ENCODE results near the gene ZFC3H1. TPM values are rescaled to one million over a fixed set of nuclear protein-coding genes. Genes with fewer than 3 reads are reported as not detected.
A peak's percentile ranks its signal among the peaks of the same experiment; 100 is the strongest.

Gene ZFC3H1
- total RNA-seq, 1 experiment from 2014 or later, result 13.4 TPM

DNA sequence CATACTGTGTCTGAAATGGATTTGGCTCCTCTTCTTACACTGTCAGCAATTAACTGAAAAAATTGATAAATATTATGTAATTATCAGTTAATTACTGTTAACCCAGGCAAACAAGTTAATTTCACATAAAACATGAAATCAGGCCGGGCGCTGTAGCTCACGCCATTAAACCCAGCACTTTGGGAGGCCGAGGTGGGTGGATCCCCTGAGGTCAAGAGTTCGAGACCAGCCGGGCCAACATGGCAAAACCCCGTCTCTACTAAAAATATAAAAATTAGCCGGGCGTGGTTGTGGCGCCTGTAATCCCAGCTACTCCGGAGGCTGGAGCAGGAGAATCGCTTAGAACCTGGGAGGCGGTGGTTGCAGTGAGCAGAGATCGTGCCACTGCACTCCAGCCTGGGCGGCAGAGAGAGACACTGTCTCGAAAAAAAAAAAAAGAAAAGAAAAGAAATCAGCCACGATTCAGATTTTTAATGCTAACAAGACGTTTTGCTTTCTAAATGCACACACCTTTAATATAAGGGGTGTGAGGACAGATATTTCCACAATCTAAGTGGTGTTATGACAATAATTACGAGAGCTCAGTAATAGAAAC is 21.8 kb upstream of the ZFC3H1 start:
- DNase-seq (ENCODE audit: low read depth, low spot score), result no peak
- in situ Hi-C loops (cut with HindIII; ENCODE audit: low pct_unique_long_range_greater_than_20kb, low sequenced_read_pairs), result no loop called here

DNA sequence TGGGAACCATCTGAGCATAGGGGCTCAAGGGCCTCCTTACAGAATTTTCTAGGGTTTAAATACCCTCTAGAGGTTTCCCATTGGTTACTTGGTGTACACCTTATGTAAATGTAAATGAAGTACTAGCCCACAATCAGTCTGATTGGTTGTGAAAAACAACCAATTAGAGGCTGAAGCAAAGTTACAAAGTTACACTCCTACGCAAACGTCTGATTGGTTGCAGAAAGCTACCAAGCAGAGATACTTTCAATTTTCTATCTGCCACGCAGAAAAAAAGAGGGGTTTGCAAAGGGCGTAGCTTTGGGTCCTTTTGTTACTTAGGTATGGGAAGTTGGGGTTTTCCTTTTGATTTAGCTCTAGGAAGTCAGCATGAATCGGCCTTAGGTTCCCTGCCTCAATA is 20.4 kb upstream of the ZFC3H1 start:
- DNase-seq (ENCODE audit: low read depth, low spot score), result peak; percentile 17
- in situ Hi-C loops (cut with HindIII; ENCODE audit: low pct_unique_long_range_greater_than_20kb, low sequenced_read_pairs), result no loop called here

DNA sequence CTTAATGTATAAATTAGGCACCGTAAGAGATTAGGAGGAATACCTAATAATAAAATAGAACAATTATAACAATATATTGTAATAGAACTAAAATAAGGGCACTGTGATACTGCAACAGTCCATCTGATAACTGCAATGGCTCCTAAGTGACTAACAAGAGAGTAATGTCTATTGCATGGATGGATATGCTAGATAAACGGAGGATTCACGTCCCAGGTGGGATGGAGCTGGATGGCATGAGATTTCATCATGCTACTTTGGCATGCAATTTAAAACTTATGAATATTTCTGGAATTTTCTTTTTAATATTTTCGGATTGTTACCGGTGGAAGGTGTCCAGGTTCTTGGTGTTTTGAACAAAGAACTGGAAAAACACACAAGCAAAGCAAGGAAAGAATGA is 20.0 kb upstream of the ZFC3H1 start:
- DNase-seq (ENCODE audit: low read depth, low spot score), result no peak
- in situ Hi-C loops (cut with HindIII; ENCODE audit: low pct_unique_long_range_greater_than_20kb, low sequenced_read_pairs), result no loop called here

DNA sequence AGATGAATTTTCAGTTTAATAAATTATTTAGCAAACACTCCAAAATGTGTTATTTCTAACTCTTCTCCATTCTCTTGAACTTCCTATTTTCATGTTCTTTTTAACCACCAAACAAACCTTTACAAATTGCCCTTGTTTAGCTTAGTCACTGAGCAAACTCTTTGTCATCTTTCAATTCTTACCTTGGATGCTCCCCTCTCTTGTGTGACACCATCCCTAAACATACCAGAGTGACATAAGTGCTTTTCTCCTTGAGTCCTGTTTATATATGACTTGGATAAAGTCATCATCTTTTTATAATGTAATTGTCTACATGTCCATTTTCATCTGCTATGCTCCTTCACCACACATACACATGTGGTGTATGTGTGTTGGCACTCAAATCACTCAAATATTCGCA is 18.8 kb upstream of the ZFC3H1 start:
- in situ Hi-C loops (cut with HindIII; ENCODE audit: low pct_unique_long_range_greater_than_20kb, low sequenced_read_pairs), result no loop called here
- DNase-seq (ENCODE audit: low read depth, low spot score), result no peak

DNA sequence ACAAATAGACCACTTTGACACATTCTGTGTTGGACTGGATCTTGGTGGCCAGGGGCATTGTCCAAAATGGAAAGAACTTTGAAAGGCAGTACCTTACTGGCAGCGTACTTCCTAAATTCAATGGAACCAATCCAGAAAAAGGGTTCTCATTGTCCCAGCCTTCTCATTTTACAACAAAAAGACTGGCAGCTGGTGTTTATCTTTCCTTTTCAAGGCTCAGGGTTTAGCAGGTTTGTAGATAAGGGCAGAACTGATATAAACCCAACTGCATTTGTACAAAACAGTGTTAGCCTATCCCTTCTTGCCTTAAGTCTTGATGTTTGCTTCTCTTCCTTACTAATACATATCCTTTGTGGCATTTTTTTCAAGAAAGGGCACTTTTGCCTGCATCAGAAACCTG is 8.2 kb upstream of the ZFC3H1 start:
- no peak for DNase-seq (ENCODE audit: low read depth, low spot score)
- in situ Hi-C loops (cut with HindIII; ENCODE audit: low pct_unique_long_range_greater_than_20kb, low sequenced_read_pairs), result no loop called here

DNA sequence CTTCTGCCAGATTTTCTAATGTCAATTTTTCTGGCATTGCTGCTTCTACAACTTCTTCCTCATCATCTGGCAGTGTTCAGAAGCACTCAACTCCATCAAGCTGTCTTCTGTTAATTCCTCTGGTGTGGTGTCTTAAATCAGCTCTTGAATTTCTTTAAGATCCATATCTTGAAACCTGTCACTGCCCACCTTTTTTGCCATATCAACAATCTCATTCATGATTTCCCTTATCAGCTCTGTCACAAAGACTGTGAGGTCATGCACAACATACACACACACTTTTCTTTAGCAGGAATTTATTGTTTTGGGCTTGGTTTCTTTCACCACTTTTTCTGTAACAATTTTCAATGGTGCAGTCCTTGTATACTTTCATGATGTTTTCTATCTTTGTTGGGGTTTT is 7.7 kb upstream of the ZFC3H1 start:
- DNase-seq (ENCODE audit: low read depth, low spot score), result no peak
- in situ Hi-C loops (cut with HindIII; ENCODE audit: low pct_unique_long_range_greater_than_20kb, low sequenced_read_pairs), result no loop called here

DNA sequence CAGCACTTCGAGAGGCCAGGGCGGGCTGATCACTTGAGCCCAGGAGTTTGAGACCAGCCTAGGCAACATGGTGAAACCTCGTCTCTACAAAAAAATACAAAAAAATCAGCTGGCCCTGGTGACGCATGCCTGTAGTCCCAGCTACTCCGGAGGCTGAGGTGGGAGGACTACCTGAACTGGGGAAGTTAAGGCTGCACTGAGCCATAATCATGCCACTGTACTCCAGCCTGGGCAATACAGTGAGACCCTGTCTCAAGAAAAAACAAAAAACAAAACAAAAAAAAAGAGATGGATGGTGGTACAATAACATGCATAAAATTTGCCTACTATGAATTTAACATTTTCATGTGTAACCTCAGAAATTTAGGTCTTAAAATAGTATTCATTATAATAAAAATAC is 2.6 kb upstream of the ZFC3H1 start:
- in situ Hi-C loops (cut with HindIII; ENCODE audit: low pct_unique_long_range_greater_than_20kb, low sequenced_read_pairs), result no loop called here
- DNase-seq (ENCODE audit: low read depth, low spot score), result no peak

DNA sequence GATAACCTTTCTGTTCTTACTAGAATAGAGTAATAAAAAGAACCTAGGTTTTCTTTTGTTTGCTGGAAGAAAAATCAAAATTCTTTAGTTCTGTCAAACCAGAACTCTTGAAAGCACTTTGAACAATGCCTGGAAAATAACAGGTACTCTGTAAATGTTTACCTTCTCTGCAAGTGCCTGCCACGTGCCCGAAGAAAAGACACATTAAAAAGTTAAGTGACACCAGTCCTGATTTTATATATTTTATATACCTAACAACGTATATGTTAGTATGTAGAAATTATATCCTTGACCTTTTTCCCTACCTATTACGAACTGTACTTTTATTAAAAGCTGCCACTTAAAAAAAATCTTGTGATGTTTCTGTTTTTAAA is 1.4 kb upstream of the ZFC3H1 start:
- DNase-seq (ENCODE audit: low read depth, low spot score), result no peak
- in situ Hi-C loops (cut with HindIII; ENCODE audit: low pct_unique_long_range_greater_than_20kb, low sequenced_read_pairs), result no loop called here

DNA sequence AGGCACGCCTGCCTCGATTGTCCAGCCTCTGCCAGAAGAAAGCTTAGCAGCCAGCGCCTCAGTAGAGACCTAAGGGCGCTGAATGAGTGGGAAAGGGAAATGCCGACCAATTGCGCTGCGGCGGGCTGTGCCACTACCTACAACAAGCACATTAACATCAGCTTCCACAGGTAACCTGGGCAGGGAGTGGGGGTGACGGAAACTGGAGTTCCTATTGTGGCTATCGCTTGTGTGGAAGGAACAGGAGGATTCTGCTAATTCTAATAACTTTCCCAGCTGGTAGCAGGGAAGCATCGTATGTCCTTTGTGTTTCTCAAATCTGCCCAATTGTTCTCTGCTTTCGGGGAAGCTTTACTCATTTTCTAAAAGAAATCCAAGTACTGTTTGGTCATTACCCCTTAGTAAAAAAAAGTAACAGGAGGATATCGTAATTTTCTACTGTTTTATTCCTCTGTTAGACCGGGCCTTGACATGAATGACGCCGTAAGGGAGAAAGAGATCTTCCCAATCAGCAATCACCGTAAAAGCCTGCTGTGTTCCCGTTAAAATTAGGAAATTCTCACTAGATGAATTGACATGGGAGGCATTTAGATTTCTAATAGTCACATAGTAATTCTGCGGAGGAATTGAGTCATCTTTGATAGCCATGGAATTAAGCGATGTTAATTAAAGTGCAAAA is 902 bp upstream of the ZFC3H1 start:
- in situ Hi-C loops (cut with HindIII; ENCODE audit: low pct_unique_long_range_greater_than_20kb, low sequenced_read_pairs), result no loop called here
- DNase-seq (ENCODE audit: low read depth, low spot score), result no peak

DNA sequence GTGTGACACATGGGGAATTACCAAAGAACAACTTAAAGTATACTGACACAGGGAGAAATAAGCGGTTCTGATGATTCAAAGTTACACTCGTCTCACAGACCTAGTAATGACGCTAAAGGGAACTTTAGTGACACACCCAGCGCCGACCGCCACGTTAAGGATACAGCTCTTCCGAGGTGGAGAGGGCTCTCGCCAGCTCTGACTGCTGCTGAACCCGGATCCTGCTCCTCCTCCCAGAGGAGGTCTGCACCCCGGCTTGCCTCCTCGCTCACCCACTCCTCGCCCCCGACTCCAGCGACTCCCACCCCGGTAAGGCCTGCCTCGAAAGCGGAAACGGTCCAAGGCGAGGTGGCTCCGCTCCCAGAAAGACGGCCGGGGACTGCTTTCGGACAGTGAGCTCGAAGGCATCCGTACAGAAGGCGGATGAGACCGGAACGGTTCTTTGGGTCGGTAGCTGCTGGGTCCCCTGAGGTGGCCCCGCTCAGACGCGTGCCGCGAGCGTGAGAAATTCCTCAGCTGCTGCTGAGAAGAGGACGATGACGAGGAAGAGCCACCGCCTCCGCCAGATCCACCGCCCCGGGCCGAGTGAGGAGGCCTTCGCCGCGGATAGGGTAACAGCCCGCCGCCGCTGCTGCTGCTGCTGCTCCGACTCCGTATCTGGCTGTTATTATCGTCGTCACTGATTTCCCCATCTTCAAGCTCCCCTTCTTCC is 643 bp downstream of the ZFC3H1 start:
- in situ Hi-C loops (cut with HindIII; ENCODE audit: low pct_unique_long_range_greater_than_20kb, low sequenced_read_pairs), result no loop called here
- DNase-seq (ENCODE audit: low read depth, low spot score), result peak; percentile 37

DNA sequence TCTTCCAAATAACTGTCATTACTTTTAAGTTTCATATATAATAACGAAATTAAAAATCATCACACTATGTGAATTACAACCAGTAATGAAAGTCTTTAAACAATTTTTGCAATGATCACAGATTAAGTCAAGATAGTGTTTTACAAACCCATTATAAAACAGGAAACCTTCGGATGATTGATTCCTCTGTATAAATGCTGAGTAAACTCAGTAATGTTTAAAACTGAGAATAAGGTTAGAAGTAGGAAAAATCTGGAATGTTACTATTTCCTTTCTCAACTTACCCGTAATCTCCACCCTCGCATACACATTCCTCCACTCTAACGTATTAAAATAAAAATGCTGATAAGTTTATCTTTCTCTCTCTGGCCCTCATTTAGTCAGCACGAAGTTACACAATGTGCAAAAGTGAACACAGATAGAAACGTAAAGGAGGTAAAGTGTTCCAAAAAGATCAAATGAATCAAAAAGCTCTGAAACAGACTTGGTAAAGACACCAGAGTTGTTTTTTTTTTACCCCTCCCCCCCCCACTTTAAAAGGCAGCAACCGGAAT is 1.6 kb downstream of the ZFC3H1 start:
- in situ Hi-C loops (cut with HindIII; ENCODE audit: low pct_unique_long_range_greater_than_20kb, low sequenced_read_pairs), result no loop called here
- DNase-seq (ENCODE audit: low read depth, low spot score), result no peak

DNA sequence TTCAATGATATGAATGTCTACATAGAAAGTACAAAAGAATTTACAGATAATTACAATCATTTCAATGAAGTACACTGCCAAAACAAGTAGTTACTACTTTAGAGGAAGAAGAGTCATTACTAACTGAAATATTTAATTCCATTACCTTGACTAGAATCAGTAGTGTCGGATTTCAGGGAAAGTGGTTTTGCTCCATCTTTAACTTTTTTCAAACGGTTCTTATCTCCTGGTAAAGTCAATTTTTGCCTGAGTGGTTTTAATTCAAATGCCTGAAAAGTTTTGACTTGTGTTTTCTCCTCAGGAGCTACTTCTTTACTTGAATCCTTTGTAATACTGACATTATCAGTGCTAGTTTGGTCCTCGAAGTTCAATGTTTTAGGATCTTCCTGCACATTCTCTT is 6.9 kb downstream of the ZFC3H1 start:
- in situ Hi-C loops (cut with HindIII; ENCODE audit: low pct_unique_long_range_greater_than_20kb, low sequenced_read_pairs), result no loop called here
- no peak for DNase-seq (ENCODE audit: low read depth, low spot score)

DNA sequence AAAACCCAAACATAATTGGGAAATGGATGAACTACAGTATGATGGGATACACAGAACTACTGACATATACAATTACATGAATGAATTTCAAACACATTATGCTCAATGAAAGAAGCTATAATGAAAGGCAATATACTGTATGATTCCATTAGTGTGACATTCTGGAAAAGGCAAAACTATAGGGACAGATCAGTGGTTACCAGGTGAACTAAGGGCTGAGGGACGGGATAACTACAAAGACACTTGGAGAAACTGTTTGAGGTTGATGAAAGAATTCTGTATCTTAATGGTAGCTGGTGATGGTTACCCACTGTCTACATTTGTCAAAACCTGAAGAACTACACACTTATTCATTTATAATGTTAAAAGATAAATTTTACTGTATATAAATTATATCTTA is 7.7 kb downstream of the ZFC3H1 start:
- DNase-seq (ENCODE audit: low read depth, low spot score), result no peak
- in situ Hi-C loops (cut with HindIII; ENCODE audit: low pct_unique_long_range_greater_than_20kb, low sequenced_read_pairs), result no loop called here

DNA sequence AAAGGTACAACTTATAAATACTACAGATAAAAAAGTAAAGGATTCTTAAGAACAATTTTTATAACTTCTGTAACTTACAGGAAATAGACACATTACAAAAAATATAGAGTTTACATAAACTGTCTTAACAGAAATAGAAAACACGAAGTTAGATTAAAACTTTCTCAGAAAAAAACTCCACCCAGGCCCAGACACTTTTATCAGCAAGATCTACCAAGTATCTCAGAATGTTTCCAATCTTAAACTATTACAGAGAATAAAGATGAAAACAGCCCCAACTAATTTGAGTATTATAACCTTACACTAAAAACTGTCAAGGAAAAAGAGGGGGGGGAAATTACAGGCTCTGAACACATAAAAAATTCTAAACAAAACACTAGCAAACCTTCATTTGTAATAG is 8.2 kb downstream of the ZFC3H1 start:
- no peak for DNase-seq (ENCODE audit: low read depth, low spot score)
- in situ Hi-C loops (cut with HindIII; ENCODE audit: low pct_unique_long_range_greater_than_20kb, low sequenced_read_pairs), result no loop called here

DNA sequence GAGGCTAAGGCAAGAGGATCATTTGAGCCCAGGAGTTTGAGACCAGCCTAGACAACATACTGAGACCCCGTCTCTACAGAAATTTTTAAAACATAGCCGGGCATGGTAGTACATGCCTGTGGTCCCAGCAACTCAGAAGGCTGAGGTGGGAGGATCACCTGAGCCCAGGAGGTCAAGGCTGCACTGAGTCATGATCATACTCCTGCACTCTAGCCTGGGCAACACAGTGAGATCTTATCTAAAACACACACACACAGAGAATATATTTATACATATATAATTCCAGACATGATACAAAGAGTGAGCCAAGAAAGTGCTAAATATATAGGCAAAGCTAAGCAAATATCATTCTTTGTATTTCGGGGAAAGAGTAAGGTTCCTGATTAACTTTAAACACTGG is 9.4 kb downstream of the ZFC3H1 start:
- in situ Hi-C loops (cut with HindIII; ENCODE audit: low pct_unique_long_range_greater_than_20kb, low sequenced_read_pairs), result no loop called here
- no peak for DNase-seq (ENCODE audit: low read depth, low spot score)

DNA sequence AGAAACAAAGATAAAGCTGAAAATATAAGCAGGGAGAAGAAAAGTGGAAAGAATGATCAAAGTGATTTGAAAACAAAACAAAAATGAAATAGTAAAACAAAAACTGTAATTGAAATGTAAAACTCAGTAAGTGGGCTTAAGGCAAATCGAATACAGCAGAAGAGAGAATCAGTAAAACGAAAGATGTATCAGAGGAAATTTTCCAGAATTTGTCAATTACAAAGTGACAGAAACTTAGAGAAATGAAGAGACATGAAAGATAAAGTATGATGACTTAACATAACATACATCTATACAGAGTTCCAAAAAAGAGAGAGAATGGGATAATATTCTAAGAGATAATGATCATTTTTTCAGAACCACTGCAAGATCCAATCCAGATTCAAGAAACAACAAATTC is 10.5 kb downstream of the ZFC3H1 start:
- DNase-seq (ENCODE audit: low read depth, low spot score), result no peak
- in situ Hi-C loops (cut with HindIII; ENCODE audit: low pct_unique_long_range_greater_than_20kb, low sequenced_read_pairs), result no loop called here

DNA sequence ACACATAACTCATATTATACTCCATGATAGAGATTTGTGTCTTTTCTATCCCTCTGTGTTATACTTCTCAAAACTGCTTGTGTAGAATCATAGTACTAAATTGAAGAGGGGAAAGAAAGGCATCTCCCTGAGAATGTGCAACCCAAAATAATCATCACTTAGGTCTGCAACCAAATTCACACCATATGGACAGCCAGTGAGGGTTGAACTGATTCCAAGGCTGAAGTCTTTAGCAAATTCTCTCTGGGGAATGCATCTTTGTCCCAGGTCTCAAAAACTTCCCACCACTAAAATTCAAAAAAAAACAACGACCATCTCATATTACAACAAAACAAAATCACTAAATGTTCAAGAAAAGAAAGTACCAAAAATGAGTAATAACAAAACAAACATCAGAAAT is 11.0 kb downstream of the ZFC3H1 start:
- in situ Hi-C loops (cut with HindIII; ENCODE audit: low pct_unique_long_range_greater_than_20kb, low sequenced_read_pairs), result no loop called here
- no peak for DNase-seq (ENCODE audit: low read depth, low spot score)

DNA sequence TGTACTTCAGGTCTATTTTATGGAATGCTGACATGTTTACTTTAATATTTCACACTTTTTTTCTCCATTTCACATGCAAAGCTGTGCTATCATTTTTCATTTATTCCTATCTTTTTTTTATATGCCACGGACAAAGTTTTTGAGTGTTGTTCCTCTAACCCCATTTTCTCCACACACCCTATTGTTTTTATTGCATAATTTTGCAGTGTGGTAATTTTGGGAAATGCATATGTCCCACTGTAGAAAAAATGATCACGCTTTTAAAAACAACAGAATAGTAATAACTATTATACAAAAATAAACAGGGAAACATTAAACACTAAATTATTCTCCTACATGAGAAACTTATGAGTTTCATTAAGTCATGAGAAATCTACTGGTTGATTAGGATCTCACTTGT is 14.2 kb downstream of the ZFC3H1 start:
- no peak for DNase-seq (ENCODE audit: low read depth, low spot score)
- in situ Hi-C loops (cut with HindIII; ENCODE audit: low pct_unique_long_range_greater_than_20kb, low sequenced_read_pairs), result no loop called here

DNA sequence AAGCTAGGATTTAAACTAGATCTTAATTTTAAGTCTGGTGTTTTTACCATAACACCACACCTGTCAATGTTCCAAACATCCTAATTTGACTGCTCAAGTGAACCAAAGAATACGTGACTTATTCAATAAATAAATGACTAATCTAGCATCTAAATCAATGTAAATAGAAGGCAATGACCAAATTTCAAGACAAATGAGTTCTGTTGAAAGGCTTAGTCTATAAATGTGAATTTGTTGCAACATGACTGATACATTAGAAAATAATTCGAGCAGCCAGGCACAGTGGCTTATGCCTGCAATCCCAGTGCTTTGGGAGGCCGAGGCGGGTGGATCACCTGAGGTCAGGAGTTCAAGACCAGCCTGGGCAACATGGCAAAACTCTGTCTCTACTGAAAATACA is 15.1 kb downstream of the ZFC3H1 start:
- no peak for DNase-seq (ENCODE audit: low read depth, low spot score)
- in situ Hi-C loops (cut with HindIII; ENCODE audit: low pct_unique_long_range_greater_than_20kb, low sequenced_read_pairs), result no loop called here

Data from SK-MEL-5 (cell line).